Superior temporal gyrus (tissue), 1 donor: ENCODE measurements around the gene DPCD.

Experiments
- DNase-seq: peaks from one replicate; pipeline ENCODE4 v3.0.0-alpha.2; 2016; ENCODE audit errors: extremely low spot score

Gene DPCD

DNA sequence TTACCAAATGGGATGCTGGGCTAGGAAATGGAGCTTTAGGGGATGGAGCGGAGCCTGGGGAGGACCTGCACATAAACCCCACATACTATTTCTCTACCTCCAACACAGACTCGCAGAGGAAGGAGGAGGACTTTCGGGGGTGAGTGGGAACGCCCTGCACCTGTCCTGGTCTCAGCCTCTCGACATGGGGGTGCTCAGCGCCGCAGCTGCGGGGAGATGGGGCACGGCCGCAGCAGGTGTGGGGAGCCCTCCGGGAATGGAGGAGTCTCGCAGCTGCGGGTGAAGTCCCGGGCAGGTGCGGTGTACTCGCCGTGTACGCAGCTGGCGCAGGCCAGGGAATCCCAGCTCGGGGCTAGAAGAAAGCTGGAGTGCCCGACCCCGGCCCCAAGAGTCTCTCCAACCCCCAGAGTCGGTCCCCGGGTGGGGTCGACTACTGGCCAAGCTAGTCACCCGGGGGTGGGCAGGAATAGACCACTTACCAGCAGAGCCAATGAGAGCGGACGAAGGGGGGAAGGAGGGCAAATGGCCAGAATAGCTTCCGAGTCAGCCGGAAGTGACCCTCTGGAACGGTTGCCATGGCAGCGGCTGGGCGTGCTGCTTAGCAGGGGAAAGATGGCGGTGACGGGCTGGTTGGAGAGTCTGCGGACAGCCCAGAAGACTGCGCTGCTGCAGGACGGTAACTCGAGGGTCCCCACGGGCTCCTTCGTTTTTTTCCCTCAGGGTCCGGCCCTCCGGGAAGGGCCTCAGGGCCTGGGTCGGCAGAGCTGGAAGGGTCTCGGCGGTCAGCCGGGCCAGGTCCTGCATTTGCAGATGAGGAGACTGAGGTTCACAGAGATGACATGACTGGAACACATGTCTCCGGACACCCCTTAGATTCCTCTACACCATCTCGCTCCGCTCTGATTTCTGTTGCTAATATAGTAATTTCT lies at the start of gene DPCD, which contains the start of gene POLL:
TSS of gene DPCD (plus strand) at position 597 of the 929 bp plus-strand sequence. CDS start at position 613, 16 bp downstream.
TSS of gene POLL (minus strand) at position 533 of the 929 bp plus-strand sequence. CDS start 897 bp downstream, outside the sequence.
- DNase-seq = peak; percentile 99

DNA sequence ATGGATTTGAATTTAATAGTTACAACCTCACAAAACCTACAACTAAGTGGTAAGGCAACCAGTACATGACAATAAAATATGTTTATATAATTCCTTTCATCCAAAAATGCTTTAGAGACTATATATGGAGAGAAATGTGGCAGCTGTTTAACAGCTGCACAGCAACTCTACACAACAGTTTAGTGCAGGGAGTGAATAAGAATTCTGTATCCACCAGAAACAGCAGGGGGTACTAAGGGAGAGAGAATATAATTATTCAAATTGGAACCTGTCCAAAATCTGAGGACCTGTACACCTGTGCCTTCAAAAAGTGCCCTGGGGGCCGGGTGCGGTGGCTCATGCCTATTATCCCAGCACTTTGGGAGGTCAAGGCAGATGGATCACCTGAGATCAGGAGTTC lies 49.7 kb upstream of the DPCD start:
- no peak for DNase-seq

DNA sequence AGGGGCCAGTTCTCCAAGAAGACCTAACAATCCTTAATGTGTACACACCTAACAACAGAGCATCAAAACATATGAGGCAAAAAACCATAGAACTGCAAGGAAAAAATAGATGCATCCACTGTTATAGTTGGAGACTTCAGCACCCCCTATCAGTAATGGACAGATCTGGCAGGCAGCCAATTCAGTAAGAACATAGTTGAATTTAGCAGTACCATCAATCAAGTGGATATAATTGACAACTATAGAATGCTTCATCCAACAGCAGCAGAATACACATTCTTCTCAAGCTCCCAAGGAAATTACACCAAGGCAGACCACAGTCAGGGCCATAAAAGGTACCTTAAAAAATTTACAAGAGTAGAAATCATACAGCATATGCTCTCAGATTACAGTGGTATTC lies 42.2 kb upstream of the DPCD start:
- DNase-seq = no peak

DNA sequence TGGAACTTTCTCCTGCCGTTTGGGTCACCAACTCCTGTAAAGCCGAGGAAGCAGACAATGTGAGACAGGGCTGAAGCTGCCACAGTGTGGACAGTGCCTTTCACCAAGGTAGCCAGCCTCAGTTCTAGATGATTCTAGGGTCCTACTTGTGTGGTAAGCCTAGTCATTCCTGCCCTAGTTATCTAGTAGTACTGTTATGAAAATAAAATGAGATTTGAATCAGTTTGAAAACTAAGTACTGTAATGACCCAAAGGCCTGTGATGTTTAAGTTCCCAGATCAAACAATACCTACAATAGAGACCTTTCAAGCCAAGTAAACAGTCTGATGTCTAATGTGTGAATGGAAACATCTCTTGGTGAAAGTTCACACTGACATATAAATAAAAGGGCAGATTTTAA lies 37.2 kb upstream of the DPCD start:
- DNase-seq = no peak

DNA sequence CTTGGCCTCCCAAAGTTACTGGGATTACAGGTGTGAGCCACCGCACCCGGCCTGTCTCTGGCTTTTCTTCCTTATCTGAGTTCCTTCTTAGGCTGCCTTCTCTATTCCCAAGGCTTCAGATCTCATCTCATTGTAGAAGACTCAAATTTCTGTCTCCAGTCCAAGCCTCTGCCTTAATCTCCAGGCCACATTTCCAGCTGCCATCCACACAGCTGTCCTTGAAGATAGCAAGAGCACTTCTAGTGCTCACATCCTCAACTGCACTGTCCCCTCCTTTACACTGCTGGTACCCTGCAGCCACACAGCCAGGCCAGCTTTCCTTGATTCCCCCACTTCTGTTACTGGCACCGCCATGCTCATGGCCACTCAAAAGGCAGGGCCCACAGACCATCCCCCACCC lies 35.7 kb upstream of the DPCD start:
- no peak for DNase-seq

DNA sequence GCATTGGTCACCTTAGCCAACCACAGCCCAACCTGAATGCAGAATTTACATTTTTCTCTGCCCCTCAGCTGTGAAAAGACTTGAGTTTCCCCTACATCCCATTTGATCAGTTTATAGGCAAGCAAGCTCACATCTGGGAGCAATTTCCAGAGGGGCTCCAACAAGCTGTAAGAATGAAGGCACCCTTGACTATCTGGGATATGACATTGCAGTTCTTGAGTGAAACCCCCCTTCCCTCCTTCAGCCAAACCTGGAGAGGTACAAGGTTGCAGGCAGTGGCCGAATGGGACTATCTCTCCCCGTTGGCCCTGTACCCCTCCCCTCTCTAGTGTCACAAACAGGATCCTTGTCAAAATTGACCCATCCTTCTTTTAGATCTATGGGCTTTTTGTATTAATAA lies 30.6 kb upstream of the DPCD start:
- no peak for DNase-seq

DNA sequence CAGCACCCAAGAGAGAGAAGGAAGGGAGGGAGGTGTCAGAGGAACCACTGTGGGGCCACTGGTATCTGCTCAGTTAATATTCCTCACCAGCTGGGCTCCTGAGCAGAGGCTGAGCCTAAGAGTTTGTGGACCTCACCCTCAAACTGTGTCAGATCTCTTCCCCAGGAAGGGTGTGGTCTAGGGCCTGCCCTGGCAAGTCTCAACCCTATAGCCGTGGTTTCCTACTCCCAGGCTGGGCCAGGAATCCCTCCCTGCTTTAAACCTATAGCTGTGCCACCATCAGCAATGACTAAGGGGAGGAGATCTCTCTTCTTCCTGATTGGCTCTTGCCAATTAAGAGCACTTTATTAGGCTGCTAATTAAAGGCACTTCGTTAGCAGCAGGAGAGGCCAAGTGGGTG lies 29.9 kb upstream of the DPCD start:
- DNase-seq = no peak

DNA sequence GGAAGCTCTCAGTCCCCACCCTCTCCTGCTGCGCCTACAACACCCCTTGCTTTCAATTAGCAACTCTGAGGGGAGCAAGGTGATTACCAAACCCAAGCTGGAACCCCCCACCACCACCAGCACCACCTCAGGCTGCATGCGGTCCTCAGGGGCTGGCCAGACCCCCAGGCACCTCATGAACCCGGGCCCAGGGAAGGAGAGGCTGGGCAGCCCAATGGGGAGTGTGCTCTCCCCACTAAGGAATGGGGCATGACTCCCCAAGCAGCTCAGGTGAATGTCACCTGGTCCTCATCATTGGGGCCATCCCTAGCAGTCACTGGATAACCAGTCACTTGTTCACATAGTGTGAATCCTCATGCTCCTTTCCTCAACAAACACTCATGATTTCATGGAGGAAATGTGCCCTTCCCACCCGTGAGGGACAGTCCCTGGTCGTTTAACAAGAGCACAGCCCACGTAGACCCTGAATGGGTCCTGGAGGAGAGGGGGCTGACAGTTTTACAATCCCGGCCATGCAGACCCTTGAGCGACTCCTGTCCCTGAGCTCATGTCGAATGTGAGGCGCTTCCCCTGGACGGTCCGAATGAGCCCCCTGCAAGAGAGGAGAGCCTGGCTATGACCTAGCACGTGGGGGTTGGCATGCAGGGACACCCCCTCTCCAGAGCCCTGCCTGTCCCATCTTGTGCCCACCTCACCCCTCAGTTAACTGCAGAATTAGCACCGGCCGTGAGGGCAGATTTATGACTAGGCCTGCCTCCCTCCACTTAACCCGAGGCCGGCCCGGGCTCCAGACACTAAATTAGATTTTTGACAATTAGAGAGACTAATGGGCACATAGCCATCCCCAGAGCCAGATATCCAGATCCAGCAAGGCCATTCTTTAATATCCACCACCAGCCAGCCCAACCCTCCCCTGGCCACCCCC lies 29.2 kb upstream of the DPCD start:
- no peak for DNase-seq

DNA sequence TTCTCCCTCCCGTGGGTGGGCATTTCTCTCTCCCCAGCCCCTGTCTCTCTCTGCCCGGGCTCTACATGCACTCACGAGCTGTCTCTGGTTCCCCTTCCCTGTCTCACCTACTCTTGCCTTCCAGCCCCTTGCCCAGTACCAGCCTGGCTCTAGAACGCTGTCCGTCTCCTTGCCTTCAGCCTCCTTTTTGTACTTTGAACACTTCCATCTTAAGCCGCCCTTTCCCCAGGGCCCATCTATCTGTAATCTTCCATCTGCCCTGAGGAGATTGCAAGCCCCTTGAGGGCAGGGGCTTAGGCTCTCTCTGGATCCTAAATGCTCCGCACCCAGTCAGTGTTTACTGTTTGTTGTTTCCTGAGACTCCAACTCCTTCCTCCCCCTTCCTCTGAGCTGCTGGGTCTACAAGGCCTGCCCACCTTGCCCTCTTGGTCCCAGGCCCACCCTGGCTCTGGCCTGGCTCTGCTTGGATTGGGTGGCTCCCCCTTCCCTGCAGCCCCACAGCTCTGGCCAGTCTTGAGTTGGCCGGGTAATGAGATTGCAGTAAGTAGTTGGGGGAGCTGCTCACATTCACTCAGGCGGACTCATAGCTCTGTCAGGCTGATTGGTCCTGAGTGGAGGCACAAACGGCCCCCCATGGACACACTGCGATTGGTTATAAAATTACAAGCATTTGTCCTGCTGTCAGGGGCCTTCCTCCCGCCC lies 28.4 kb upstream of the DPCD start:
- no peak for DNase-seq

DNA sequence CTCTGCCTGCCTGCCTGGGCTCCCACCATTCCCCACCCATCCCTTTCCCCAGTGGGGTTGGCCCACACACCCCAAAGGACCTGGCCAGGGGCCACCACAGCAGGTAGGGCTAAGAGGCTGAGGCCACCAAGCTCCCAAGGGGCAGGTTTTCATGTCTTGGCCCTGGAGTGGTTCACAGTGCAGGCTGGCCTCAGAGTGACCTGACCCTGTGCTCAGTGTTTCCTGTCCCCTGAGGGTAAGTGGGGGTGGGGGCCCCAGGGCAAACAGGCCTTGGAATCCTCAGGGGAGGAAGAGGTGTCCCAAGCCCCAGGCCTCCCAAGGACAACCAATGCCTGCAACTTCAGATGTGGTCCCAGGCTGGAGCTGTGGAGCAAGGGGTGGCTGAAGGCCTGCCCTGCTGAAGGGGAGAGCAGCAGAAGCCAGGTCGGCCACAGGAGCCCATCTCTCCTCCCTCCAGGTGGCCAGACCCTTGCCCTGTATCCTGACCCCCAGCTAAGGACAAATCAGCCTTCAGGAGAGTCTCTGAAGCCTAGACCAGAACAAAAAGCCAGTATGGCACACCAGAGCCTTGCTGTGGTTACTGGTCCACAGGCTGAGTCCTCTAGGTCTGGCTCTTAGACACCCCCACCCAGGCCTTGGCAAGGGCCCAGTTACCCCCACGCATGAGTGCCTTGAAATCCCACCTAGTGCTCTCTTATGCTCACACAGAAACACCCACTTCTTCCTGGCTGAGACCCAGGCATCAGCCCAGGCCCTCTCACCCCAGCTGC lies 27.6 kb upstream of the DPCD start:
- DNase-seq = no peak

DNA sequence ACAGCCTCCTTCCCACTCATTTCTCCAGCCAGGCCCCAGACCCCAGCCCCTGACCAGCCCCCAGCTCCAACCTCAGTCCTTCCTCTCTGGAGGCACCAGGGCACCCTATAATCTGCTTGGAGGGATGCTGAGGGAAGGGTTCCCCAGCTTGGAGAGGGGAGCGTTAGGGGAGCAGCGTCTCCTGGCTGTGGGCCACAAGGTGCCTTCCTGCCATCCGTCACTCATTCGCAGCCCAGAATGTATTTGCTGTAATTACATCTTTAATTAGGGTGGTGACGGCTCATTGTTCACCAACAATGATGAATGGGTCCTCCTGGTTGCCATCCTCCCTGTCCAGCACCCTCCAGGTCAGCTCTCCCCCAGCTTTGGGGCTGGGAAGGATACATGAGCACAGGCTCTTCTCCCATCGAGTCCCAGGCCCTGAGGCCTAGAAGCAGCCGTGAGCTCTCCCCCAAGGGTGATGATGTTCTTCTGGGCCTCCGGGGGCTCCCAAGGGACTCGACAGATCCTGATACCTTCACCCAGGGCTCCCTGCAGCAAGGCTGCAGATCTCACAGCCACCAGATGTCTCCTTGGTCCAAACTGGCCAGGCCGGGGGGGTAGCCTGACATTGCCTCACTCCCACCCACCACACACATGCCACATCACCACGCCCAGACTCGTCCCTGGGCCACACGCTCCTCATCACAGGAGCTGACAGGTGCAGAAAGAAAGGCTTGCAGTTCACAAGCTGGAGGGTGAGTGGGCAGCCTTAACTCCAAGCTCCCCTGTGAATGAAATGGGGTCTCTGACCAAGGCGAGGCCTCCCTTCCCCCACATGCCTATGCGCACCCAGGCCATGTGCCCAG lies 26.8 kb upstream of the DPCD start:
- DNase-seq = no peak

DNA sequence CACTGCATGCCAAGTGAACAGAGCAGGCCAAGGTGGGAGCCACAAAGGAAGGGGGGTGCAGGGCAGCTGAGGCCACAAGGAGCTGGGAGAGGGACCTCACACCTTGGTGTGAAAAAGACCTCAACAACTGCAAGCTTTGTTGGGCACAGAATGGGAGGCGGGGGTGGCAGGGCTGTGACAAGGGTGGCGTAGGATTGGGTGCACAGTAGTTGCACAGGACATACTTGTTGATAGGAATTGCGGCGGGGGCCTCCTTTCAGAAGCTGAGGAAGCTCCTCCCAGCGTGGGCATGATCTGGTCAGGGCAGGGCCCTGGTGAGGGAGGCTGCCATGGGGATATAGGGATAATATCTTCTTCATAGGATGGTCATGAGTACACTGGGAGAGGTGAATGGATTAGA lies 25.9 kb upstream of the DPCD start:
- no peak for DNase-seq

DNA sequence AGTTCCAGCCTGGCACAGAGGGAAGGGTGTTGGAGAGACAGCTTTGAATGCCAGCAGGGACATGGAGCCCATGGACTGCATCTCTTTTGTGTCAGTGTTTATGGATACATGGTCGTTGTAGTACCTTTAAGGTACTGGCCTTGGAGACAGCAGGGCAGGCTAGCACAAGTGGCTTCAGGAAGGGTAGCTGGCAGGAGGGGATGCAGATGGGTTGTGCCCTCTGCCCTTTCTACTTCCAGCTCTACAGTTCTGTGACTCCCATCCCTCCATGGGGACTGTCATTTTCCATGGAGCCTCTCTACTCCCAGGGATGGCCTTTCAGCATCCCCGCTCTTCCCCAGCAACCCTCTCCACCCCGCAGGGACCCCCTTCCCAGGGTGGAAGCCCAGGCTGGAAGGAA lies 25.1 kb upstream of the DPCD start:
- no peak for DNase-seq

DNA sequence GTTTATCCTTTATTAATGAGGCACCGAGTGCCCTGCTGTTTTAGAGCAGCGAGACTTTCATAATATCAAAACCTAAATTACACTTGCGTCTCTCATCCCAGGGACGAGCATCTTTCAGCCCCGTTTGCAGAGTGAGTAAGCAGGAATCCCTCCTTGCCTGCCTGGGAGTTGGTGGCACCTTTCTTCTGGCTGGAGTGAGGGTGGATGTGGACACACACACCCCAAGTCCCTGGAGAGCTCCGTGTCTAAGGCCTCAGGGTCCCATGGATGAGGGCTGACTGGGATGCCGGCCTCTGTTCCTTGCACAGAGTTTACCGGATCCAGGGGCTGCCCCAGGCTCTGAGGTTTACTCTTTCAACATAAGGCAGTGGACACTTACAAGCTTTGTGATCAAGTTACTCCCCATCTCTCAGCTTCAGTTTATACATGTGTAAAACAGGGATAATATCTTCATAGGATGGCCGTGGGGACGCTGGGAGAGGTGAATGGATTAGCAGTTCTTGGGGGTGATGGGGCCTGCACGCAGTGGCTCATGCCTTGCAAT lies 24.6 kb upstream of the DPCD start:
- DNase-seq = no peak

DNA sequence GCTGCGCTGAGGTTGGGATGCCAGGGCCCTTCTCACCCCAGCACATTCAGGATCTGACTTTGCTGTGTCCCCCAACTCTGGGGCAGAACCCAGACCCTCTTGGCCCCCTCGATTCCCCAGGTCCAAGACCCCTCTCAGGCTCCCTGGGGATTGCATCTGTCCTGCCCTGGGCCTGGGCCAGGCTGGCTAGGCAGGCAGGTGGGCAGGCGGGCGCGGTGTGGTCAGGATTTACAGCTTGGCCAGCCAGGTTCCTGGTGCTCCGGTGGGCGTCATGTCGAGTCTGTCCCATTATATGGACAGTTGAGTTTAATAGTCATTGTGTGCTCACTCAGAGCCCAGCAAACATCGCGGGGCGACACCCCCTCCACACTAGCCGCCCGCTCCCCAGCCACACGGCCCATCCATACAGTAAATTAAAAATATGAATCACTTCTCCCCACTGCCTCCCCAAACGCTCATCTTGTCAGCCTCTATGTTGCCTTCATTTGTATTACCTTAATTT lies 23.6 kb upstream of the DPCD start:
- no peak for DNase-seq

DNA sequence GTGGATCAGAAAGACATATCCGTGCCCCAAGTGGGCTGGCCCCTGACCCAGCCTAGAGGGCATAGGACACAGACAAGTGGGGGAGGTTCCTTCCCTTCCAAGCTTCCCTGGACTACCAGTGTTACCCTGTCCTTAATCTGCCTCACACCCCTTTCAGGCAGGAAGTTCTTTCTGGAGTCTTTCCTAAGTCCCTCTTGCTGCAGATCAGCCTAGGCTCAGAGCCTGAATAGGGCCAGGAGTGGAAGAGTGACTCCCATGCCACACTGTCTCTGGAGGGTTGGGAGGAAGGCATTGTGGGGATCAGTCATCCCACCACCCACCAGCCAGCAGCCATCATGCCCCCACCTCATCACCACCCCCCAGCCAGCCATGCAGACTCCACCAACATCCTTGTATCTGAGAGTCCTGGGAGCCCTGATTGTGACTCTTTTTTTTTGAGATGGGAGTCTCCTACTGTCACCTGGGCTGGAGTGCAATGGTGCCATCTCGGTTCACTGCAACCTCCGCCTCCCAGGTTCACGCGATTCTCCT lies 22.7 kb upstream of the DPCD start:
- DNase-seq = no peak

DNA sequence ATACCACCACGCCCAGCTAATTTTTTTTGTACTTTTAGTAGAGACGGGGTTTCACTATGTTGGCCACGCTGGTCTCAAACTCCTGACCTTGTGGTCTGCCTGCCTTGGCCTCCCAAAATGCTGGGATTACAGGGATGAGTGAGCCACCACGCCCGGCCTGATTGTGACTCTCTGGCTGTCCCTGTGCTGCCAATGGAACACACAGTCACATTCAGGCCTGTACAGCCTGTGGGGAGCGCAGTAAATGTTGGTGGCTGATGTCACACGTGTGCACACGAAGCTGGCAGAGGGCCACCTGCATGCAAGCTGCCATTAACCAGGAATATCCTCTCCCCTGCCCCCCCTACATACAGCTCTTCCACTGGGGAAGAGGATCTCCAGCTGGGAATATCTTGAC lies 22.2 kb upstream of the DPCD start:
- DNase-seq = no peak

DNA sequence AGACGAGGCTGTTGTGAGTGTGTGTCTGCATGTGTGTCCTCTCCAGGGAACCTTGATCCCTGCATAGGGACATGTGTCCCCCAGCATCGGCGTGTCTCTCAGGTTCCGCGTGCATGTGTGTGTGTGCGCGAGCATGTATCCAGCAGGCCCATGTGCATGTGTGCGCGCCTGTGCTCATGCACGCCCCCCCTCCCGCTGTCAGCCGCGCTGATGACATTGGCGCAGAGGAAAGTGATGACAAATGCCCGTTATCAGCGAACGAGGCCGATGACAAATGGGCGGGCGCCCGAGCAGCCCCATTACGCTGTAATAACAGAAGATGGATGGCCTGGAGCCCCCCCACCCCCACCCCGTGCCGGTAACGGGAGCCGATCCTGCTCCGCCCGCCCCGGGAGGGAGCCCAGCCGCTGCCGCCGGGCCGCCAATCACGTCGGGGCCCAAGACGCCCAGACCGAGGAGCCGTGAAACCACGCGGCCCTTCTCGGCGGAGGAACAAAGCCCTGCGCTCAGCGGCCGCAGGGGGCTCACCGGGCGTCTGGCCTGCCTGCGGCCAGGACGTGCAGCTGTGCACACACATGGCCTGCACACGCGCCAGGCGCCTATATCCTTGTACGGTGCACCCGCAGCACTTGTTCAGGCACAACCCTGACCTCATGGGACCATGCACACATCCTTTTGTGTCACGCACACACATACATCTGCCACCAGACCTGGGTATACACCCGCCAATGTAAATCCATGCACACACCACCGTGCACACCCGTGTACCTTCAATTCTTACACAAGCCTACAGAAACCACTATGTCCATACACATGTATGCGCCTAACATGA lies 21.6 kb upstream of the DPCD start:
- DNase-seq = no peak
